Fibroblast of lung (primary cell): ENCODE measurements around the gene SCYL1. TPM values are rescaled to one million over a fixed set of nuclear protein-coding genes. Genes with fewer than 3 reads are reported as not detected.

Source experiments
- DNase-seq, 2 donors: peaks; one replicate each; pipeline versions ENCODE4 v3.0.0 to v3.0.0-alpha.2; 2010; ENCODE audit warnings: low read depth in 2 of 2
- H2AFZ ChIP-seq: 2 replicates; pipeline ENCODE4 v1.5.1; 2012; ENCODE audit warnings: low read length, control low read depth, inconsistent platforms
- H3K27ac ChIP-seq: 2 replicates; pipeline ENCODE4 v1.5.1; 2011; ENCODE audit warnings: low read length, control low read depth; ENCODE audit not compliant: insufficient read depth
- H3K27me3 ChIP-seq: 2 replicates; pipeline ENCODE4 v1.5.1; 2011; ENCODE audit warnings: mild to moderate bottlenecking, low read length; ENCODE audit not compliant: control insufficient read depth, insufficient read depth
- H3K36me3 ChIP-seq: 2 replicates; pipeline ENCODE4 v1.5.1; 2011; ENCODE audit warnings: low read length; ENCODE audit not compliant: control insufficient read depth, insufficient read depth
- H3K4me1 ChIP-seq: 2 replicates; pipeline ENCODE4 v1.5.1; 2011; ENCODE audit warnings: low read length; ENCODE audit not compliant: control insufficient read depth, insufficient read depth; ENCODE audit errors: extremely low read depth
- H3K4me2 ChIP-seq: 2 replicates; pipeline ENCODE4 v1.5.1; 2011; ENCODE audit warnings: low read length, control low read depth; ENCODE audit not compliant: insufficient read depth; ENCODE audit errors: extremely low read depth
- H3K4me3 ChIP-seq, 4 experiments: fragments of 200-600 bp in 1 of 4; sonication (generic) in 1 of 4; replicated peaks in 1 of 4; 2 replicates each; pipeline ENCODE4 v1.5.1; 2011 to 2016; ENCODE audit warnings: low read length in 4 of 4, low read depth in 3 of 4, mild to moderate bottlenecking in 3 of 4, control low read depth in 2 of 4, inconsistent platforms in 1 of 4, mixed read lengths in 1 of 4; ENCODE audit not compliant: insufficient read depth in 1 of 4; ENCODE audit errors: control extremely low read depth in 1 of 4
- H3K79me2 ChIP-seq: 2 replicates; pipeline ENCODE4 v1.5.1; 2012; ENCODE audit warnings: mild to moderate bottlenecking, low read length, inconsistent platforms; ENCODE audit not compliant: control insufficient read depth, insufficient read depth
- H3K9ac ChIP-seq: 2 replicates; pipeline ENCODE4 v1.5.1; 2011; ENCODE audit warnings: mild to moderate bottlenecking, low read length, control low read depth; ENCODE audit not compliant: insufficient read depth
- H3K9me3 ChIP-seq: 2 replicates; pipeline ENCODE4 v1.5.1; 2012; ENCODE audit warnings: low read depth, low read length; ENCODE audit not compliant: control insufficient read depth, insufficient read depth
- H4K20me1 ChIP-seq: 2 replicates; pipeline ENCODE4 v1.5.1; 2011; ENCODE audit warnings: low read length; ENCODE audit not compliant: control insufficient read depth, insufficient read depth; ENCODE audit errors: extremely low read depth
- EZH2 ChIP-seq: IDR thresholded peaks from 2 replicates; pipeline ENCODE4 v1.5.1; 2012; ENCODE audit warnings: low read length, control low read depth, mild to moderate bottlenecking; ENCODE audit errors: missing control alignments
- polyA plus RNA-seq, 2 donors: library from polyadenylated mRNA; depleted of rRNA in 1 of 2; stranded (reverse) in 1 of 2; unstranded in 1 of 2; fragments of >200 nt; gene quantifications; 2 replicates each; pipeline ENCODE4 v1.2.1, GENCODE V29; 2011 to 2012; ENCODE audit warnings: missing spikeins in 1 of 2
- total RNA-seq: library from RNA; depleted of rRNA; stranded (reverse); fragments of >200 nt; gene quantifications from 2 replicates; pipeline ENCODE4 v1.2.1, GENCODE V29; 2014
- TF ChIP-seq, protein P1 (sequence below), 2 donors: IDR thresholded peaks in 1 of 2; conservative IDR thresholded peaks in 1 of 2; 1 replicate in 1 of 2; 2 replicates in 1 of 2; pipeline ENCODE4 v1.5.1; 2011 to 2012; ENCODE audit warnings: low read length in 2 of 2, control low read depth in 1 of 2, inconsistent platforms in 1 of 2, low read depth in 1 of 2, mild to moderate bottlenecking in 1 of 2

The SCYL1 gene
- total and polyA plus RNA-seq, 2 donors (not counting 1 experiment from before 2014, with no cell fraction given) = 58.2 to 84.6 TPM

DNA sequence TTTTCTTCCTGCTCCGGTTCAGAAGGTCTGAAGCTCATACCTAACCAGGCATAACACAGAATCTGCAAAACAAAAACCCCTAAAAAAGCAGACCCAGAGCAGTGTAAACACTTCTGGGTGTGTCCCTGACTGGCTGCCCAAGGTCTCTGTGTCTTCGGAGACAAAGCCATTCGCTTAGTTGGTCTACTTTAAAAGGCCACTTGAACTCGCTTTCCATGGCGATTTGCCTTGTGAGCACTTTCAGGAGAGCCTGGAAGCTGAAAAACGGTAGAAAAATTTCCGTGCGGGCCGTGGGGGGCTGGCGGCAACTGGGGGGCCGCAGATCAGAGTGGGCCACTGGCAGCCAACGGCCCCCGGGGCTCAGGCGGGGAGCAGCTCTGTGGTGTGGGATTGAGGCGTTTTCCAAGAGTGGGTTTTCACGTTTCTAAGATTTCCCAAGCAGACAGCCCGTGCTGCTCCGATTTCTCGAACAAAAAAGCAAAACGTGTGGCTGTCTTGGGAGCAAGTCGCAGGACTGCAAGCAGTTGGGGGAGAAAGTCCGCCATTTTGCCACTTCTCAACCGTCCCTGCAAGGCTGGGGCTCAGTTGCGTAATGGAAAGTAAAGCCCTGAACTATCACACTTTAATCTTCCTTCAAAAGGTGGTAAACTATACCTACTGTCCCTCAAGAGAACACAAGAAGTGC, 26.7 kb upstream of the SCYL1 start:
- Histone ChIP-seq H3K9me3 (no peaks in the 10 kb centered on the region), H3K9ac (peak overlapping the region; percentile 88), H2AFZ (no peak overlapping the region), H3K79me2 (peaks cover 79% of the 10 kb centered on the region), H3K36me3 (peaks cover 4% of the 10 kb centered on the region), H3K4me1 (peaks cover 19% of the 10 kb centered on the region), H4K20me1 (peaks cover 3% of the 10 kb centered on the region), H3K4me2 (peak overlapping the region; percentile 88), H3K27ac (peak overlapping the region; percentile 100), H3K27me3 (no peaks in the 10 kb centered on the region), H3K4me3 (peak overlapping the region; percentile 72 to 98 (median 76))
- no peak for TF ChIP-seq EZH2
- TF ChIP-seq, protein P1, sequence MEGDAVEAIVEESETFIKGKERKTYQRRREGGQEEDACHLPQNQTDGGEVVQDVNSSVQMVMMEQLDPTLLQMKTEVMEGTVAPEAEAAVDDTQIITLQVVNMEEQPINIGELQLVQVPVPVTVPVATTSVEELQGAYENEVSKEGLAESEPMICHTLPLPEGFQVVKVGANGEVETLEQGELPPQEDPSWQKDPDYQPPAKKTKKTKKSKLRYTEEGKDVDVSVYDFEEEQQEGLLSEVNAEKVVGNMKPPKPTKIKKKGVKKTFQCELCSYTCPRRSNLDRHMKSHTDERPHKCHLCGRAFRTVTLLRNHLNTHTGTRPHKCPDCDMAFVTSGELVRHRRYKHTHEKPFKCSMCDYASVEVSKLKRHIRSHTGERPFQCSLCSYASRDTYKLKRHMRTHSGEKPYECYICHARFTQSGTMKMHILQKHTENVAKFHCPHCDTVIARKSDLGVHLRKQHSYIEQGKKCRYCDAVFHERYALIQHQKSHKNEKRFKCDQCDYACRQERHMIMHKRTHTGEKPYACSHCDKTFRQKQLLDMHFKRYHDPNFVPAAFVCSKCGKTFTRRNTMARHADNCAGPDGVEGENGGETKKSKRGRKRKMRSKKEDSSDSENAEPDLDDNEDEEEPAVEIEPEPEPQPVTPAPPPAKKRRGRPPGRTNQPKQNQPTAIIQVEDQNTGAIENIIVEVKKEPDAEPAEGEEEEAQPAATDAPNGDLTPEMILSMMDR (conservative IDR thresholded peaks at IDR 0.05 in 1 of 2, IDR thresholded peaks at IDR 0.05 in 1 of 2; ENCODE audit: low read depth in 1 of 2, low read length in 2 of 2) = no peak
- DNase-seq = peak; percentile 61 to 79

DNA sequence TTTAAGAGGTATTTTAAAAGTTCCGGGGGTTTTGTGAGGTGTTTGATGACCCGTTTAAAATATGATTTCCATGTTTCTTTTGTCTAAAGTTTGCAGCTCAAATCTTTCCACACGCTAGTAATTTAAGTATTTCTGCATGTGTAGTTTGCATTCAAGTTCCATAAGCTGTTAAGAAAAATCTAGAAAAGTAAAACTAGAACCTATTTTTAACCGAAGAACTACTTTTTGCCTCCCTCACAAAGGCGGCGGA, 26.2 kb upstream of the SCYL1 start:
- TF ChIP-seq, protein P1 (conservative IDR thresholded peaks at IDR 0.05 in 1 of 2, IDR thresholded peaks at IDR 0.05 in 1 of 2; ENCODE audit: low read depth in 1 of 2, low read length in 2 of 2) = no peak
- TF ChIP-seq EZH2 = no peak
- Histone ChIP-seq H4K20me1 (peaks cover 3% of the 10 kb centered on the region), H3K4me3 (peak overlapping the region; percentile 72 to 98 (median 76)), H3K4me1 (peaks cover 14% of the 10 kb centered on the region), H3K27ac (peak overlapping the region; percentile 100), H3K79me2 (peaks cover 80% of the 10 kb centered on the region), H3K4me2 (peak overlapping the region; percentile 88), H3K27me3 (no peaks in the 10 kb centered on the region), H3K36me3 (peaks cover 4% of the 10 kb centered on the region), H3K9me3 (no peaks in the 10 kb centered on the region), H3K9ac (peak overlapping the region; percentile 88), H2AFZ (no peak overlapping the region)
- no peak for DNase-seq

DNA sequence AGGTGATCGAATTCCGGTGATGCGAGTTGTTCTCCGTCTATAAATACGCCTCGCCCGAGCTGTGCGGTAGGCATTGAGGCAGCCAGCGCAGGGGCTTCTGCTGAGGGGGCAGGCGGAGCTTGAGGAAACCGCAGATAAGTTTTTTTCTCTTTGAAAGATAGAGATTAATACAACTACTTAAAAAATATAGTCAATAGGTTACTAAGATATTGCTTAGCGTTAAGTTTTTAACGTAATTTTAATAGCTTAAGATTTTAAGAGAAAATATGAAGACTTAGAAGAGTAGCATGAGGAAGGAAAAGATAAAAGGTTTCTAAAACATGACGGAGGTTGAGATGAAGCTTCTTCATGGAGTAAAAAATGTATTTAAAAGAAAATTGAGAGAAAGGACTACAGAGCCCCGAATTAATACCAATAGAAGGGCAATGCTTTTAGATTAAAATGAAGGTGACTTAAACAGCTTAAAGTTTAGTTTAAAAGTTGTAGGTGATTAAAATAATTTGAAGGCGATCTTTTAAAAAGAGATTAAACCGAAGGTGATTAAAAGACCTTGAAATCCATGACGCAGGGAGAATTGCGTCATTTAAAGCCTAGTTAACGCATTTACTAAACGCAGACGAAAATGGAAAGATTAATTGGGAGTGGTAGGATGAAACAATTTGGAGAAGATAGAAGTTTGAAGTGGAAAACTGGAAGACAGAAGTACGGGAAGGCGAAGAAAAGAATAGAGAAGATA, 25.7 kb upstream of the SCYL1 start, which contains the start of gene MALAT1:
Gene MALAT1 (plus strand): TSS at position 69 of the 736 bp plus-strand sequence.
- Histone ChIP-seq H3K9me3 (no peaks in the 10 kb centered on the region), H3K79me2 (peaks cover 85% of the 10 kb centered on the region), H3K27ac (peak within 1 kb of the TSS; percentile 100), H3K4me2 (peak within 1 kb of the TSS; percentile 88), H4K20me1 (peaks cover 3% of the 10 kb centered on the region), H3K36me3 (peaks cover 4% of the 10 kb centered on the region), H3K9ac (peak within 1 kb of the TSS; percentile 97), H3K4me3 (peak within 1 kb of the TSS; percentile 72 to 98 (median 76)), H3K4me1 (peaks cover 12% of the 10 kb centered on the region), H2AFZ (no peak within 1 kb of the TSS), H3K27me3 (no peaks in the 10 kb centered on the region)
- TF ChIP-seq, protein P1 (conservative IDR thresholded peaks at IDR 0.05 in 1 of 2, IDR thresholded peaks at IDR 0.05 in 1 of 2; ENCODE audit: low read depth in 1 of 2, low read length in 2 of 2) = no peak
- TF ChIP-seq EZH2 = no peak
- peak; percentile 92 to 98 for DNase-seq
